GM18498 (cell line): ENCODE measurements around the gene RAVER2.
A peak's percentile ranks its signal among the peaks of the same experiment; 100 is the strongest.
"Not testable (repeated sequence)": the region's sequence is repeated elsewhere in the genome, so short reads cannot be mapped to it uniquely, and the experiment has no call there.

ENCODE experiments used
- ATAC-seq: cut with Tn5 transposase; IDR thresholded peaks from one replicate; pipeline ENCODE4 v1.9.1; 2021; ENCODE audit warnings: mild to moderate bottlenecking, moderate library complexity; ENCODE audit not compliant: unreplicated experiment

The RAVER2 gene

DNA sequence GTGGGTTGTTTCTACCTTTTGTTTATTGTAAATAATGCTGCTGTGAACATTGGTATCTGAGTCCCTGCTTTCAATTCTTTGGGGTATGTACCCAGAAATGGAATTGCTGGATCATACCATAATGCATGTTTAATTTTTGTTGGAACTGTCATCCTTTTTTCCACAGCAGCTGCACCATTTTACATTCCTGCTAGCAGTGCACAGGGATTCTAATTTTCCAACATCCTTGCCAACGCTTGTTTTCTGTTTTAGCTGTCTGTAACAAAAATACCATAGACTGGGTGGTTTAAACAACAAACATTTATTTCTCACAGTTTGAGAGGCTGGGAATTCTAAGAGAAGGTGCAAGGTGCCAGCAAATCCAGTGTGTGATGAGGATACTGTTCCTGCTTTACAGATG is 65.1 kb downstream of the RAVER2 start:
- ATAC-seq, result no peak

DNA sequence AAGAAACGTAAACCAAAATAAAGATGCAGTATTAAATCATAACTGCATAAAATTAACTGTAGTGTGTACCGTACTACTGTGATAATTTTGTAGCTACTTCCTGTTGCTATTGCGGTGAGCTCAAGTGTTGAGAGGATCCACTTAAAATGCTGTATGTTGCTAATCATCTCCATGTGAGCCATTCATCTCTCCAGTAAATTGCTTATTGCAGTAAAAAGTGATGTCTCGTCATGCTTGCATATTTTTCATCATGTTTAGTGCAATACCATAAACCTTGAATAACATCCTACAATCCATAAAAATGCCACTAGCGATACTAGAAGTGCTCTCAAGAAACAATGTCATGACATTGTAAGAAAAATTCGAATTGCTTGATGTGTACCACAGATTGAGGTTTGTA is 66.3 kb downstream of the RAVER2 start:
- no peak for ATAC-seq

DNA sequence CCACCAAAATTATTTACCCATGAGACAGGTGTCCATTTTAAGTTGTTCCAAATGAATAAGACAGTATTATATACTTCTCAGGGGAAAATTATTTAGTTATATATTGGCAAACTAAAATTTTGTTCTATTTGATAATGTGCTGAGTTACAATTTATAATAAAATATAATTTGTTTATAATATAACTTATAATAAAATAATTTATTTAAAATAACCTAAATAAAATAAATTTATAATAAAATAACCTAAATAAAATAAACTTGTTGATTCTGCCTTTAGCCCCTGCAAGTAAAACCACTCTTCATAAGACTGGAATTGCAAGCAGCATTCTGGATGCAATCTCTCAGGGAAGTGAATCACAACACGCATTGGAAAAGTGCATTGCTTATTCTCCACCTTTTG is 69.6 kb downstream of the RAVER2 start:
- ATAC-seq, result no peak

DNA sequence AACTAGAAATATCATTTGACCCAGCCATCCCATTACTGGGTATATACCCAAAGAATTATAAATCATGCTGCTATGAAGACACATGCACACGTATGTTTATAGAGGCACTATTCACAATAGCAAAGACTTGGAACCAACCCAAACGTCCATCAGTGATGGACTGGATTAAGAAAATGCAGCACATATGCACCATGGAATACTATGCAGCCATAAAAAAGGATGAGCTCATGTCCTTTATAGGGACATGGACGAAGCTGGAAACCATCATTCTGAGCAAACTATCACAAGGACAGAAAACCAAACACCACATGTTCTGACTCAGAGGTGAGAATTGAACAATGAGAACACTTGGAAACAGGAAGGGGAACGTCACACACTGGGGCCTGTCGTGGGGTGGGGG is 72.5 kb downstream of the RAVER2 start:
- ATAC-seq, result not testable (repeated sequence)

DNA sequence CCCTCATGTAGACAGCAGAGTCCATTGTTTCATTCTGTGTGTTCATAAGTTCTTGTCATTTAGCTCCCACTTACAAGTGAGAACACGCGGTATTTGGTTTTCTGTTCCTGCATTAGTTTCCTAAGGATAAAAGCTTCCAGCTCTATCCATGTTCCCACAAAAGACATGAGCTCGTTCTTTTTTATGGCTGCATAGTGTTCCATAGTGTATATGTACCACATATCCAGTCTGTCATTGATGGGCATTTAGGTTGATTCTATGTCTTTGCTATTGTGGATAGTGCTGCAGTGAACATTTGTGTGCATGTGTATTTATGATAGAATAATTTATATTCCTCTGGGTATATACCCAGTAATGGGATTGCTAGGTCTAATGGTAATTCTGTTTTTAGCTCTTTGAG is 75.7 kb downstream of the RAVER2 start:
- not testable (repeated sequence) for ATAC-seq

DNA sequence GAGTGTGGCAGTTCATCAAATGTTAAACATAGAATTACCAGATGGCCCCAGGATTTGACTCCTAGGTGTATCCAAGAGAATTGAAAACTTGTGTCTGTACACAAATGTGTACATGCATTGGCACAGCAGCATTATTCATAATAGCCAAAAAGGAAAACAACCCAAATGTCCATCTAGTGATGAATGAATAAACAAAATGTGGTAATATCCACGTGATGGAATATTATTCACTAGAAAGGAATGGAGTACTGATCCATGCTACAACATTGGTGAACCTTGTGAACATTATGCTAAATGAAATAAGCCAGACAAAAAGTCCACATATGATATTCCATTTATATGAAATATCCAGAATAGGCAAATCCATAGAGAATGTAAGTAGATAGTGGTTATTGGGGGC is 77.7 kb downstream of the RAVER2 start:
- no peak for ATAC-seq

DNA sequence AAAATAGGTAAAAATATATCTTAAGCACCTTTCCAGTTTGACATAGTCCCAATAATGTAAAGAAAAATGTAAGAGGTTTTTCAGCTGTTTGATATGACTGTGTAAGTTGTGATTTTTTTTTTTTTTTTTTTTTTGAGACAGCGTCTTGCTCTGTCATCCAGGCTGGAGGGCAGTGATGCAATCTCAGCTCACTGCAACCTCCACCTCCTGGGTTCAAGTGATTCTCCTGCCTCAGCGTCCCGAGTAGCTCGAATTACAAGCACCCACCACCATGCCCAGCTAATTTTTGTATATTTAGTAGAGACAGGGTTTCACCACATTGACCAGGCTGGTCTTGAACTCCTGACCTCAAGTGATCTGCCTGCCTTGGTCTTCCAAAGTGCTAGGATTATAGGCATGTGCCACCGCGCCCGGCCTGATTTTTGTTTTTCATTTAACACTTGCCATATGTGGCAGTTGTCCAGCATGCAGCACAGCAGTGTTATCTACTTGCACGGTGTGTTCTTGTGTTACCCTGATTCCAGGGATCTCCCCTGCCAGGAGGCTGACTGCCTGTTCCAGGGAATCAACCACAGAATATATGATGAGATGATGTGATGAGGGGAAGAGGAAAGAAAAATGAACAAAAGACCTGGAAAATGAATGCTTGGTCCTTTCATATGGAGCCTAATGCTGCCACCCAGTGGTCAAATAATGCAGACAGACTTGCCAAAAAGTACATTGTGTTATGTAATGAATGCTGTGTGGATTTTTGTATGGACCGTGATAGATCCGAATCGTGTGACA is 79.0 kb downstream of the RAVER2 start:
- ATAC-seq, result peak; percentile 61

DNA sequence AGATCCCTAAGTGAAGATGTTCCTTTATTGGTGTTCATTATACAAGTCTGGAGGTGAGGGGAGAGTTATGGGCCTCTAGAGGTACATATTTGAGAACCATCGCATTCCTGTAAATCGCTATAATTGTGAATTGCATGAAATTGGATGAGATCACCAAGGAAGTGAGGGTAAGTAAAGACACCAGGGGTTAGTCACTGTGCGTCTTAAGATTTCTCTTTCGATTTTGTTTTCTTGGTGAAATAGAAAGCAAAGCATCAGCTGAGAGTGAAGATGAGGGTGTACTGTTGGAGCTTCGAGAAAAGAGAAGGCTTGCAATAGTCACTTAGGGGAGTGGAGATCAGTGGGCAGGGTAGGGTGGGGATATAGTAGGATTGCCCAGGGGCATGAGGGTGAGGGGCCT is 82.1 kb downstream of the RAVER2 start:
- peak; percentile 74 for ATAC-seq

DNA sequence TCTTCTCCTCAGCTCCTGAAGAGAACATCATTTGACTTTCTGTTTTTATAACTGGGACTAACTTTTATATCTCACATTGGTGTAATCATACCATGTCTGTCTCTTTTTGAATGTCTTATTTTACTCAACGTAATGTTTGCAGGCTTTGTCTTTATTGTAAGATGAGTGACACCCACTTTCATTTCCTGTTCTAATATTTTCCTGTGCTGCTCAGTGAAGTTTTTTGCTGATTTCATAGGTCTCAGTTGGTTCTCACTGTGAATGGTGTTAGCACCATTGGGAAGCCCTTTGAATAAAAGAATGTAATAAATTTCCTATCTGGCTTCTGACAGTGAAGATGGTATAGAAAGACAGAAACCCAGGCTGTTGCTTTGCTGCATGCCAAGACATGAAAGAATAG is 84.0 kb downstream of the RAVER2 start:
- ATAC-seq, result no peak

DNA sequence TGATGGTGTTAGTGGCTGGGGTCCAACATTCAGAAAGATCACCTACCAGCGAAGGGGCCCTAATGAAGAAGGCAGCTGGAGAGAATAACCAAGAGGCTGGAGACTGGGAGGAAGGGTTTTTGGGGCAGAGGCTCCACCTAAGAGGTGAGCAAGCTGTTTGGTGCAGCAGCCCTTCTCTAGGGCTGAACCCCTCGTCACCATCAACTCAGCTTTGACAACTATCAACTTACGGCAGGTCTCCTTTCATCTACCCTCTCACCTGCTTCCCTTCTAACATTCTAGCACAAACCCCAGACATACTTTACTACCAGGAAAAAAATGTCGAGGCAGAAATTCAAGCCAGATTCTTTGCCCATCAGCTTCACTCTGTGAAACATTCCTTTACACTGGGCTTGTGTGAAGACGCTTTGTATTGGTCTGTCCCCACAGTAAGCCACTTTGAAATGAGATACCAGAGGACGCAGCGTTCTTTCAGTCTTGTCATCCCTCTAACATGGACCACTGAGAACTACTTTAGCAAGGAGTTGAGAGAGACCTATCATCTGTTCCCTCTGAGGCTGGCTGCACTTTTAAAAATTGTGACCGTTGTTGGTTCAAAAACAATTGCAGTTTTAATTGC is 84.6 kb downstream of the RAVER2 start:
- ATAC-seq, result no peak

DNA sequence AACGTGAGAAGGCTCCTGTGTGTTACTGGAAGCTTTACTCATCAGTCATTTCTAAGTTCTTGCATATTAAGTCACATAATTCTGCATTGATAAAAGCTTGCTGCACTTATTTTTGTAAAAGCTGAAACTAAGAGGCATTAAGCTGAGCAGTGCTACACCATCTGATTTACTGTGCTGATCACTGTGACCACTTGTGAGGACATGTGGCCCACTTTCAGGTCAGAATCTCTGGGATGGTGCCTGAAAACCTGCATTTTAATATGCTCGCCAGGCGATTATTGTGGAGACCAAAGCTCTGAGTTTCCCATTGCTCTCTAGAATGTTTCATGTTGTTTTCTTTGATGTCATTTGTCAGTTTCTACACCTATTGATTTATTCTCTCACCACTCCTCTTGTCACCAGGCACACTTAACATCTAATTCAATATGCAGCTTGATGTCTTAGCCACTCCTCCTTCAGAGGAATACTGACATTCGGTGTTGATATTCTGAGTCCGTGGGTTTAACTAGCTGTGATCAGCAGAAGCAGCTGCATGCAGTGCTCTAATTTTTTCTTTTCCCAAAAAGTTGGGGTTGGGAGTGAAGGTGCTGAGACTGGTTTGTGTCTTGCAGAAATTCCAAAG is 85.3 kb downstream of the RAVER2 start:
- ATAC-seq, result no peak

DNA sequence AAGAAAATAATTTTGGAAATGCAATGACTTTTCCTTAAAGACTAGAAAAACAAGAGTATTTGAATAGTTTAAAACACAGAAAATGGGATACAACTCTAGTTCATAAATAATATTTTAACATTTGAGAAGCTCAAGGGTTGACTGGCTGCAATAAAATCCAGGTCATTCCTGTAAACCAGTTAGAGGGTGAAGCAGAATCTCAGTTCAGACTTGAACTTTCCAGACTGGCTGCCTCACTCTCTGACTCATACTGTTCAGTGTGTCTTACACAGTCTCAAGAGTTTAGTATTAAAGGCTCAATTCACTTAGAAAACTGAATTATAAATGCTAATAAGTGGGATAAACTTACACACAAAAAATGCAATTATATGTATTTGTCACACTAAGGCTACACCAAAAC is 89.9 kb downstream of the RAVER2 start:
- no peak for ATAC-seq

DNA sequence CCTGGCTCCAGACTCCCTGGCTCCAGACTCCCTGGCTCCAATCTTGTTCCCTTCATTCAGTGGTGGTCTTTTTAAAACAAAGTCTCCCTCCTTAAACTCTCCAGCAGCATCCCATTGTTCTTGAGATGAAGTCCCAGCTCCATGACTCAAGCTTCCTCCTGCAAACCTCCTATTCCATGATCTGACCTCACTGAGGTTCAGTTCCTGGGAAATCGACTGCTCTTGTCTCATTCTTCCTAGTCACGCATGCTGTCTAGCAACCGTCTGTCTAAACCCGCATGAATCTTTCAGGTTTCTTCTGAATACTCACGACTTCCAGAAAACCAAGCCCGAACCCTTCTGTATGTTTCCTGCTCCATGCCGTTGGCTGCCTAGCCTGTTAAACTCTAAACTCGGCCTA is 91.9 kb downstream of the RAVER2 start:
- no peak for ATAC-seq

DNA sequence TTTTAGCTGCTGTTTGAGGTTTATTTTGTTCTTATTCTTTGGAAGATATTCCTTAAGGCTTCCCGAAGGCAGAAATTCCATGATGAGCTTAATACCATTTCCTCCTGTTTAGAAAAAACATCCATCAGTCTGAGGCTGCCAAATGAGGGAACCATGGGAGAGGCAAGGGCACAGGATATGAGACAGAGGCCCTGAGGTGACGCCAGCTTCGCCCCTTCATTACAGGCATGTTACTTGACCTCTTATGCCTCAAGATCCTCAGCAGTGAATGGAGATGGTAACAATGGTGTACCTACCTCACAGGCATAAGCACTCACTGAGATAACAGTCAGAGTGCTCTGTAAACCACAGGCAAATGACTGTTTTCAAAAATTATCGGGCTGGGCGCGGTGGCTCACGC is 93.6 kb downstream of the RAVER2 start:
- ATAC-seq, result no peak

DNA sequence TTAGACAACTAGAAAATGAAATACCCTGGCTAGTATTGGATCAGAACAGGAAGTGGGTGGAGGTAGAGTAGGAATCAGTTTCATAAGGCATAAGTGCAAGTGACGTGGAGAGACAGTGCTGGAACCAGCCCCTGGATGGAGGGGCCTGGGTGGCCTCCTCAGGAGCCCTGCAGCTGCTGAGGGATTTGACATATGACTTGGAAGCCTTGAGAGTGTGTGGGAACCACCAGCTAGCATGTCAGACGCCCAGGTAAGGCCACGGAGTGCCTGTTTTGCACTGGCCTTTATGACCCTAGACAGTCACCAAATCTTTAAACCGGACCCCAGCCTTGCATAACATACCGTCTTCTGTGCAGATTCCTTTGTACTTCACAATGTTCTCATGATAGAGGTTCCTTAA is 94.4 kb downstream of the RAVER2 start:
- ATAC-seq, result no peak

DNA sequence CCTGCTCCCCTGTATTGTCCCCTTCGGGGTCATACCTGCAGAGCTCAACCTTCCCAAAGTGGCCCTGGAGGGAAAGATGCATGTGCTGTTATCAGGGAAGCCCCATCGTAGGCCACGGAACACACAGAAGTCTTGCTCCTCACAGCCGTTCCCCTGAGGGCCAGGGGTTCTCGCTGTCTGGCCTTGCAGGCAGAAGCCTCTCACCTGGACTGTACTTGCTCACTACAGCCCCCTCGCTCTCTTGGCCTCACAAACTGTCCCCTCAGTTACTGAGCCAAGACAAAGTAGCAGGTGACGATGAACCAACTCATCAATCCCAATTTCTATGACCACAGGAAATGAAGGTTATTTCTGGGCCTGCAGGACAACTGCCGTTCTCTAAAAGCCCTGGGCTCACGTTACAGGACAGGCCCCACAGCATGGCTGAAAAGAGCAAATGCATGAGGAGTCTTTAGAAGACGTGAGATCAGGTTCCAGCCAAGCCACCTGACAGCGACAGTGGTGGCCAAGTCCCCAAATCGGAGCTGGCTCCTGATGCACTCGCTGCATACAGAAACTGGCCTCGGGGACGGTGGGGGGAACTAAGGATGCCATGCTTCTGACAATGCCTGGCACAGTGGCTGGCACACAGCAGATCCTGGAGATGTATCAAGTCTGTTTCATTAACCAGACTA is 95.0 kb downstream of the RAVER2 start:
- no peak for ATAC-seq

DNA sequence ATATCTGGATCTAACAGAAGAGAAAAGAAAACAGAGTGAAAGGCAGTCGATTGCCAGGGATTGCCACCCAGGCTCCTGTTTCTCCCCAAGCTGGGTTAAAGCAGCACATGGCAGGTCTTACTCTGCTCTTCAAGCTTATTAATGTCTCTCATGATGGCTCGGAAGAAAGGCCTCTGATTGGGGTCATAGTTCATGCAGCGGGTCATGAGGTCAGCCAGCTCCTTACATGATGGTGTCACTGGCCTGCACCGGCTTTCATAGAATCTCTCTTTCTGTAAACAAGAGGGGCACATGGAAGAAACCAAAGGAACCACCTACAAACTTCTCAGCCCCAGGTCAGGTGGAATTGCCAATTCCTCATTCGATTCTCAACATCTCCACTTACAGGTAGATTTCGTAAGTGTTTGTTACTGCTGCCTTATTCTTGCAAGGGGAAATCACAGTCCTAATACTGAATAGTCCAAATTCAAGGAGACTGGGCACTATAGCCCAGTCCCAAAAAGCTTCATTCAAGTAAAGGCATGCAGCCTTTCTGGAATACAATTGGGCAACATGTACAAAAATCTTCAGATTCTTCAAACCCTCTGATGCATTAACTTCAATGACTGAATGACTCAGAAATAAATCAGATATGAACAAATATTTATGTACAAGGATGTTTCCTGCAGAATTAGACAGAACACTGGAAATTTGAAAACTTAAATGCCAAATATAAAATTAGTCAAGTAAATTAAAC is 96.6 kb downstream of the RAVER2 start:
- ATAC-seq, result no peak

DNA sequence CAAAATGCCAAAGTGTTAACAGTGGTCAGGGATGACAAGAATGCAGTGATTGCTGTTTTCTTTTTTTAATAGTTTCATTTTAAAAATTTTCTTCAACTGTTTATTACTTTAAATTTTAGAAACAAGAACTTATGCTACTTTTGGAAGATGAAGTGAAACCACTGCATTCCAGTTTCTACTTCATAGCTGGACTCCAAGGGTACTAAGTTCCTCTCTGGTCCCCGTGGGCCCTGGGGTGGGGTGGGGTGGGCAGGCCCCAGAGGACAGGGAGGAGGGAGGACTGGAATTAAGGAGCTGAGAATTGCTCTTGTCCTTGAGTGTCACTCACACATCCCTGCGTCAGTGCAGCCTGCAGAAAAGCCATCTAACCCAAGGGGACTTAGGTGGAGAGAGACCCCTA is 97.3 kb downstream of the RAVER2 start:
- ATAC-seq, result no peak

DNA sequence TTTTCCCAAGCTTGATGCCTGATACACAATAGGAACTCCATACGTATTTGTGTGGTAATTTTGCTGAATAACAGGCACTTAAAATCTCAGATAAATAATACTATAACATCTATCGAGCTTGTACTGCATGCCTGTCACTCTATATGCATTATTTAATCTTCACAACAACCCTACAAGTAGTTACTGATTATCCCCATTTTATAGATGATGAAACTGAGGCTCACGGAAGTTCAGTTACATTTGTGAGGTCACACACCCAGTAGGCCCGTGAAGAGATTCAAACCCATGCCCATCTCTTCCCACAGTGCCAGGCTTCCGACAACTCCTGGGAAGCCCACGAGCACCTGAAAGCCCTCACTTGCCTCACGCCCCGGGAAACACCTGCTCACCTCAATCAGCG is 98.8 kb downstream of the RAVER2 start:
- no peak for ATAC-seq

DNA sequence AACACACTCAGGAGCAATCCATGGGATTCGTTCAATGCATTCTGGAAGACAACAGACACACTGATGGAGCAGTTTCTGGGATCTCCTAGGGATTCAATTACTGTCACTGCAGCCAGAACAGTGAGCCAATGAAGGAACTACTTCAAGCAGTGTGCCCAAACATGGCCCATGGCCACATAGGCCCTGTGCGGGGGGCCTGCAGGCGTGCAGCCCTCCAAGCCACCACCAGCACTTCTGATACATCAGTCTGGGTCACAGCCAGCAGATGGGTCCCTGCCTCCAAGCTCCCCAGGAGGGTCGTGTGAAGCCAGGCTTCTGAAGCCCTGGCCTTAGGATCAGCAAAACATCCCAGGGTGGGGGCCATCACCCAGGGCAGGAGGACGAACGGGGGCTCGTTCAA is 99.3 kb downstream of the RAVER2 start:
- no peak for ATAC-seq

DNA sequence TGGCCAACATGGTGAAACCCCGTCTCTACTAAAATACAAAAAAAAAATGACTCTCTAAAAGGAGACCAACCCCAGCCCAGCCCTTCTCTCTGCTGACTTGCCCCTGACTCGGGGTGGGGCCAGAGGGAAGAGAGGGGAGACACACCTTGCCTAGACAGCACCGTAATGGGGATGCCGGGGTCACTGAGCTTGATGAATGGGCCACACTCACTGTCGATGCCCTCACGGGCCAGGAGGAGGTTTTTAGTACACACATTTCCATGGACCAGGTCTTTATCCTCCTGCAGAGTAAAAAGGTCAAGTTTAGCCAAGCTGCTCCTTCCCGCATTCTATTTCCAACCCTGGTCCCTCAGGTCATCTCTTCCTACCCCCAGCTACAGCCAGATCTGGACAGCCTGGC is 99.7 kb downstream of the RAVER2 start:
- ATAC-seq, result no peak
